GM21737 (cell line): ENCODE data around the gene AOX1.
"Not testable (repeated sequence)": the region's sequence is repeated elsewhere in the genome, so short reads cannot be mapped to it uniquely, and the experiment has no call there.

Experiments
- ATAC-seq: cut with Tn5 transposase; IDR thresholded peaks from one replicate; pipeline ENCODE4 v1.9.1; 2021; ENCODE audit warnings: mild to moderate bottlenecking, moderate library complexity; ENCODE audit not compliant: unreplicated experiment

Gene AOX1

GRCh38 chr2:200698217-200698616 lies 112.4 kb downstream of the AOX1 start:
- ATAC-seq = no peak

GRCh38 chr2:200699310-200699709 lies 113.5 kb downstream of the AOX1 start:
- ATAC-seq = no peak

GRCh38 chr2:200700856-200701255 lies 115.0 kb downstream of the AOX1 start:
- ATAC-seq = no peak

- ATAC-seq = no peak
Observed at GRCh38 chr2:200702044-200702443, 116.2 kb downstream of the AOX1 start.

GRCh38 chr2:200702646-200703118 lies 116.9 kb downstream of the AOX1 start:
- no peak for ATAC-seq

- ATAC-seq = no peak
Observed at GRCh38 chr2:200703127-200703925, 117.5 kb downstream of the AOX1 start.

- no peak for ATAC-seq
Observed at GRCh38 chr2:200703926-200704637, 118.3 kb downstream of the AOX1 start.

- ATAC-seq = no peak
Observed at GRCh38 chr2:200705305-200706041, 119.7 kb downstream of the AOX1 start.

GRCh38 chr2:200708943-200709342 lies 123.1 kb downstream of the AOX1 start:
- no peak for ATAC-seq

GRCh38 chr2:200713003-200713703 lies 127.3 kb downstream of the AOX1 start:
- peak; percentile 99 for ATAC-seq

GRCh38 chr2:200713704-200714064 lies 127.9 kb downstream of the AOX1 start:
- ATAC-seq = no peak

GRCh38 chr2:200715014-200715413 lies 129.2 kb downstream of the AOX1 start:
- ATAC-seq = not testable (repeated sequence)

GRCh38 chr2:200716386-200716785 lies 130.6 kb downstream of the AOX1 start:
- ATAC-seq = no peak
